Endothelial cell of umbilical vein (primary cell): ENCODE results near the gene ZCCHC14.

Experiments
- CTCF ChIP-seq, 2 donors: IDR thresholded peaks; 1 replicate in 1 of 2; 2 replicates in 1 of 2; pipeline ENCODE4 v1.5.1; 2011; ENCODE audit warnings: low read length in 2 of 2, mild to moderate bottlenecking in 2 of 2, moderate library complexity in 2 of 2, control low read depth in 1 of 2, inconsistent platforms in 1 of 2, low read depth in 1 of 2; ENCODE audit not compliant: insufficient read depth in 1 of 2; ENCODE audit errors: extremely low read depth in 1 of 2
- EZH2 ChIP-seq: IDR thresholded peaks from 2 replicates; pipeline ENCODE4 v1.6.1; 2012; ENCODE audit warnings: borderline replicate concordance, low read depth, mild to moderate bottlenecking, moderate library complexity, low read length, inconsistent platforms; ENCODE audit not compliant: severe bottlenecking
- FOS ChIP-seq: IDR thresholded peaks from 2 replicates; pipeline ENCODE4 v1.6.1; 2011; ENCODE audit warnings: mild to moderate bottlenecking, low read length, moderate library complexity, borderline replicate concordance; ENCODE audit not compliant: insufficient read depth
- GATA2 ChIP-seq: IDR thresholded peaks from 2 replicates; pipeline ENCODE4 v1.7.0; 2011; ENCODE audit warnings: low read depth, mild to moderate bottlenecking, moderate library complexity, mixed read lengths, low read length; ENCODE audit not compliant: insufficient read length, insufficient read depth
- MAX ChIP-seq: IDR thresholded peaks from 2 replicates; pipeline ENCODE4 v1.6.1; 2011; ENCODE audit not compliant: insufficient read depth, insufficient read length
- POLR2A ChIP-seq: IDR thresholded peaks from 2 replicates; pipeline ENCODE4 v1.6.1; 2012; ENCODE audit warnings: low read depth, mild to moderate bottlenecking, control low read depth, low read length
- POLR2AphosphoS5 ChIP-seq: IDR thresholded peaks from 2 replicates; pipeline ENCODE4 v1.6.1; 2012; ENCODE audit warnings: low read depth, mild to moderate bottlenecking, control low read depth, low read length, moderate library complexity; ENCODE audit not compliant: insufficient read depth

- TF ChIP-seq EZH2 (no peak), CTCF (IDR thresholded peaks at IDR 0.05; ENCODE audit: extremely low read depth in 1 of 2, insufficient read depth in 1 of 2, low read depth in 1 of 2, low read length in 2 of 2) (no peak), POLR2A (no peak), POLR2AphosphoS5 (no peak), FOS (no peak), MAX (no peak), GATA2 (no peak)
Observed at GRCh38 chr16:87531418-87531817, 38.6 kb upstream of the ZCCHC14 start.
